HepG2 (cell line): ENCODE results near the gene FBP2. TPM values are rescaled to one million over a fixed set of nuclear protein-coding genes. Genes with fewer than 3 reads are reported as not detected.

Experiments used
- ATAC-seq: fragments of 200-7000 bp; cut with Tn5 transposase; 3 replicates; pipeline ENCODE4 v1.9.1; 2020; ENCODE audit warnings: mild to moderate bottlenecking, moderate library complexity
- BruUV-seq: library from RNA; stranded (reverse); fragments of 400-500 nt; replicated peaks from 2 replicates; lab custom pipeline; 2021; lab: Mats Ljungman, UMichigan
- CTCF ChIA-PET: fragments of 300-600 bp; formaldehyde crosslinking; extraction: SDS; loops from one replicate; lab custom pipeline; 2021; ENCODE audit warnings: low total read pairs, inconsistent platforms, low intra/inter-chr PET ratio; lab: Yijun Ruan, JAX
- POLR2A ChIA-PET: fragments of 350-600 bp; sonication (Branson Sonifier 250); formaldehyde crosslinking; loops from one replicate; lab custom pipeline; 2020; ENCODE audit warnings: antibody characterized with exemption, inconsistent platforms; lab: Yijun Ruan, JAX
- DNase-seq: peaks from one replicate; pipeline ENCODE4 v3.0.0-alpha.2; 2015; ENCODE audit warnings: low spot score
- FAIRE-seq: peaks from 3 replicates; lab custom pipeline; 2011; peaks lifted over from hg19 to GRCh38; lab: Jason Lieb, UNC
- H2AFZ ChIP-seq: one replicate; pipeline ENCODE4 v1.6.1; 2011; ENCODE audit warnings: low read length, inconsistent platforms
- H3K27ac ChIP-seq: fragments of 300-600 bp; 3 replicates; pipeline ENCODE4 v1.8.0; 2011; ENCODE audit warnings: mixed run types, mild to moderate bottlenecking, mixed read lengths, low read length, inconsistent platforms; ENCODE audit not compliant: insufficient read depth; ENCODE audit errors: extremely low read length
- H3K27me3 ChIP-seq, 2 experiments: fragments of 200-600 bp in 1 of 2; 2 replicates in 1 of 2; 3 replicates in 1 of 2; pipeline versions ENCODE4 v1.6.0 to v1.8.0; 2011; ENCODE audit warnings: low read length in 2 of 2, mild to moderate bottlenecking in 2 of 2, moderate library complexity in 2 of 2, inconsistent platforms in 1 of 2; ENCODE audit not compliant: insufficient read depth in 2 of 2, control insufficient read depth in 1 of 2
- H3K36me3 ChIP-seq, 2 experiments: fragments of 200-600 bp in 1 of 2; replicated peaks in 1 of 2; 2 replicates in 1 of 2; 3 replicates in 1 of 2; pipeline versions ENCODE4 v1.5.1 to v1.8.0; 2011; ENCODE audit warnings: low read length in 2 of 2, inconsistent platforms in 1 of 2; ENCODE audit not compliant: insufficient read depth in 2 of 2, control insufficient read depth in 1 of 2
- H3K4me1 ChIP-seq: 2 replicates; pipeline ENCODE4 v1.5.1; 2012; ENCODE audit warnings: low read length, inconsistent platforms; ENCODE audit not compliant: insufficient read depth
- H3K4me2 ChIP-seq: 2 replicates; pipeline ENCODE4 v1.6.0; 2011; ENCODE audit warnings: low read depth, low read length, inconsistent platforms
- H3K4me3 ChIP-seq, 3 experiments: fragments of 200-600 bp in 1 of 3; sonication (generic), shearing (Covaris generic) in 1 of 3; replicated peaks in 1 of 3; 2 replicates each; pipeline ENCODE4 v1.5.1; 2011 to 2016; ENCODE audit warnings: low read length in 3 of 3, inconsistent platforms in 2 of 3, low read depth in 2 of 3, mild to moderate bottlenecking in 2 of 3, control low read depth in 1 of 3, mixed read lengths in 1 of 3; ENCODE audit not compliant: insufficient read depth in 1 of 3
- H3K79me2 ChIP-seq: one replicate; pipeline ENCODE4 v1.6.1; 2011; ENCODE audit warnings: low read length, inconsistent platforms; ENCODE audit not compliant: insufficient read depth
- H3K9ac ChIP-seq: 2 replicates; pipeline ENCODE4 v1.6.0; 2011; ENCODE audit warnings: mild to moderate bottlenecking, low read depth, low read length, inconsistent platforms; ENCODE audit not compliant: insufficient read depth
- H3K9me3 ChIP-seq: 2 replicates; pipeline ENCODE4 v1.5.1; 2012; ENCODE audit warnings: mild to moderate bottlenecking, low read length
- H4K20me1 ChIP-seq: 2 replicates; pipeline ENCODE4 v1.6.0; 2011; ENCODE audit warnings: inconsistent platforms, mild to moderate bottlenecking, low read length, moderate library complexity; ENCODE audit not compliant: insufficient read depth
- ARID5B ChIP-seq: IDR thresholded peaks from 2 replicates; pipeline ENCODE4 v1.4.0; 2020; ENCODE audit warnings: mild to moderate bottlenecking, missing genetic modification reagents
- MAZ ChIP-seq, 2 experiments: sonication (generic) in 1 of 2; formaldehyde crosslinking in 1 of 2; IDR thresholded peaks; 2 replicates each; pipeline versions ENCODE4 v1.5.0 to v1.6.1; 2012 to 2020; ENCODE audit warnings: low read depth in 2 of 2, mild to moderate bottlenecking in 2 of 2, borderline replicate concordance in 1 of 2, improper control_type of control experiment in 1 of 2, low read length in 1 of 2, missing genetic modification reagents in 1 of 2, moderate library complexity in 1 of 2
- RORA ChIP-seq: sonication (generic); formaldehyde crosslinking; IDR thresholded peaks from 2 replicates; pipeline ENCODE4 v1.5.0; 2020; ENCODE audit warnings: mild to moderate bottlenecking, missing genetic modification reagents, moderate library complexity
- SP4 ChIP-seq: sonication (generic); formaldehyde crosslinking; IDR thresholded peaks from 2 replicates; pipeline ENCODE4 v1.8.1; 2023; ENCODE audit warnings: mild to moderate bottlenecking, missing genetic modification reagents
- ZNF232 ChIP-seq: sonication (generic); formaldehyde crosslinking; IDR thresholded peaks from 2 replicates; pipeline ENCODE4 v1.4.0; 2020; ENCODE audit warnings: missing genetic modification reagents, borderline replicate concordance
- ZNF383 ChIP-seq: sonication (generic); formaldehyde crosslinking; IDR thresholded peaks from 2 replicates; pipeline ENCODE4 v1.4.0; 2020; ENCODE audit warnings: missing genetic modification reagents, mild to moderate bottlenecking, borderline replicate concordance
- ZNF598 ChIP-seq: sonication (generic); formaldehyde crosslinking; IDR thresholded peaks from 2 replicates; pipeline ENCODE4 v1.5.1; 2020; ENCODE audit warnings: mild to moderate bottlenecking, missing genetic modification reagents, borderline replicate concordance
- WGBS: methylation state at CpG from one replicate; pipeline ENCODE4 v1.1.6; 2017; ENCODE audit warnings: low lambda C conversion rate; 5-methylcytosine and 5-hydroxymethylcytosine counted together
- in situ Hi-C: cut with HindIII; loops from 2 replicates; pipeline ENCODE4 v1.10.0; 2017; ENCODE audit warnings: low pct_unique_long_range_greater_than_20kb; ENCODE audit not compliant: extremely low pct_ligation_motif_present
- intact Hi-C: fragments of 100-400 bp; cut with micrococcal nuclease; formaldehyde crosslinking; loops from one replicate; pipeline ENCODE4 v1.10.0; 2022; ENCODE audit not compliant: unreplicated experiment
- polyA plus RNA-seq, 8 experiments: library from polyadenylated mRNA; depleted of rRNA in 3 of 8; stranded (reverse) in 7 of 8; unstranded in 1 of 8; fragments of >200 nt; fragmentation: Illumina TruSeq in 4 of 8; extraction: Trizol in 4 of 8; gene quantifications; 2 replicates each; pipeline versions ENCODE4 v1.2.1 to v1.2.3, GENCODE V29; 2011 to 2016; ENCODE audit warnings: low read depth in 4 of 8, missing spikeins in 1 of 8, mixed read lengths in 1 of 8; ENCODE audit not compliant: insufficient read depth in 1 of 8
- total RNA-seq, 5 experiments: library from RNA; depleted of rRNA; stranded (reverse); fragments of >200 nt; fragmentation: Illumina TruSeq; extraction: Trizol; gene quantifications; 2 replicates each; pipeline ENCODE4 v1.2.3, GENCODE V29; 2016; ENCODE audit warnings: low read depth in 1 of 5

FBP2 gene
- total and polyA plus RNA-seq, 2 of the 13 experiments (the other 11 are each of a cell fraction or from before 2014, with no cell fraction given) = not detected

GRCh38 chr9:94525396-94526035 is 68.1 kb downstream of the FBP2 start:
- no TSS peak for BruUV-seq
- FAIRE-seq (no peak), ATAC-seq (no peak)
- in situ Hi-C loops (no loop called here), intact Hi-C loops (no loop called here)
- Histone ChIP-seq H3K4me1 (no peaks in the 10 kb centered on the region), H4K20me1 (no peaks in the 10 kb centered on the region), H3K27ac (no peak overlapping the region)
- CTCF ChIA-PET = no interaction called here
- whole genome bisulfite sequencing = 97% methylated on average over 7 of the region's 7 CpGs
- TF ChIP-seq RORA (CRISPR knock-in tag) (no peak), ZNF383 (CRISPR knock-in tag) (no peak), ARID5B (CRISPR knock-in tag) (no peak), ZNF598 (CRISPR knock-in tag) (no peak), SP4 (no peak), ZNF232 (CRISPR knock-in tag) (no peak), MAZ (IDR thresholded peaks at IDR 0.05; ENCODE audit: borderline replicate concordance, low read depth, low read length) (no peak), MAZ (CRISPR knock-in tag; IDR thresholded peaks at IDR 0.05; ENCODE audit: low read depth) (no peak)
- TF ChIP-seq, all 625 proteins: peak for 0
- no peaks in the 10 kb centered on the region for H3K36me3 ChIP-seq
- H2AFZ ChIP-seq = no peak overlapping the region
- H3K27me3 ChIP-seq = no peaks in the 10 kb centered on the region
- H3K79me2 ChIP-seq = peaks cover 1% of the 10 kb centered on the region
- no peak for DNase-seq
- POLR2A ChIA-PET = no interaction called here
- no peak overlapping the region for H3K4me3 ChIP-seq
- no peak overlapping the region for H3K9ac ChIP-seq
- no peak overlapping the region for H3K4me2 ChIP-seq
- no peaks in the 10 kb centered on the region for H3K9me3 ChIP-seq
